Suppressor macrophage treated with lipopolysaccharide for 4 hours (primary cell): ENCODE measurements around the gene PNMA6A.
"Not testable (repeated sequence)": the region's sequence is repeated elsewhere in the genome, so short reads cannot be mapped to it uniquely, and the experiment has no call there.

Source experiments
- DNase-seq: peaks from one replicate; pipeline ENCODE4 v3.0.0-alpha.2; 2020

The PNMA6A gene

DNA sequence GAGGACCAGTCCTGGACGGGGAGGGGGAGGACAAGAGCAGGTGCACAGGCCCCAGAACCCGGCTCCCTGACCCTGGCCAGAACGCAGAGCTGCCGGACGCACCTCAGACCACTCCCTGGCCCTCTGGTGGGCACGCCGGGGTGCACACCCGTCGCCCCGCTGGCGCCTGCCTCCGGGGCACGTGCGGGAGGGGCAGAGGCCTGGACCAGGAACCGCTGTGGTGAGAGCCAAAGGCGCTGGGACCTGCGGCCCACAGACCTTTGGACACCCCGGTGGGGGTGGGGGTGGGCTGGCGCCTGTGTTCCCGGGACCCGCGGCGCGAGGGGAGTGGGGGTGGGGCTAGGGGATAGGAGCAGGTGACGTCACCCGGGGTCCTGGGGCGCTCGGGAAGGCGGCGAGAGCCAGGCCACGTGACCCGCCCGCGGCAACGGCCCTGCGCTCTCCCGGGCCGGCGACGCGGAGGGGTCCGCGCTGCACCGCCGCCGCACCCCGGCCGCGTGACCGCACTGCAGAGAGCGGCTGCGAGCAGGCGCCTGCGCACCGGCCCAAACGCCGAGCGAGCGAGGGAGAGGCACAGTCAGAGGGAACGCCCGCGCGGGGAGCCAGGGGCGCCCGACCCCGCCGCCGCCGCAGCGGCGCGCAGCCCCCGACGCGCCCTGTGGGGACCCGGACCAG is at the start of gene PNMA6A:
TSS of gene PNMA6A (plus strand) at position 546 of the 675 bp plus-strand sequence. CDS start 609 bp downstream, outside the sequence.
- not testable (repeated sequence) for DNase-seq

DNA sequence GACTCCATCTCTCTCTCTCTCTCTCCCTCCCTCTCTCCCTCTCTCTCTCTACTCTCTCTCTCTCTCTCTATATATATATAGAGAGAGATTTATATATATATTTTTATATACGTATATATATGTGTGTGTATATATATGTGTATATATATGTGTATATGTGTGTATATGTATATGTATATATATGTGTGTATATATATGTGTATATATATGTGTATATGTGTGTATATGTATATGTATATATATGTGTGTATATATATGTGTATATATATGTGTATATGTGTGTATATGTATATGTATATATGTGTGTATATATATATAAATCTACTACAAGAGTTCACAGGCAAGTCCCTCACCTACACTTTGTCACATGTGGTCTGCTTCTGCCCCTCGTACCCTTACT is 45.8 kb upstream of the PNMA6A start:
- not testable (repeated sequence) for DNase-seq

DNA sequence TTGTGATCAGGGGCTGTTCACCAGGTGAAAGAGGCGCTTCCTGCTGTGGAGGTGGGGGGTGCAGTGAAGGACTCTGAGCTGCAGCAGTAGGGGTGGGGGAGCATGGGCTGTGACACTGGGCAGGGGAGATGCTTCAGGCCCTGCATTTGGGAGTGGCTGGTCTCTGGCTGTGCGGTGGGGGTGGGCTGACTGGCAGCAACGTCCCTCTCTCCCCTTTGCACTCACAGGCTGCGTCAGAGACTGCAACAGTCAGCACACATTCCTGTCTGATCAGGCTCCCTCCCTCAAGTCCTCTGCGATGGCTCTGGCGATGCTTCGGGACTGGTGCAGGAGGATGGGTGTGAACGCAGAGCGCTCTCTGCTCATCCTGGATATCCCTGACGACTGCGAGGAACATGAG is 43.8 kb upstream of the PNMA6A start:
- not testable (repeated sequence) for DNase-seq

DNA sequence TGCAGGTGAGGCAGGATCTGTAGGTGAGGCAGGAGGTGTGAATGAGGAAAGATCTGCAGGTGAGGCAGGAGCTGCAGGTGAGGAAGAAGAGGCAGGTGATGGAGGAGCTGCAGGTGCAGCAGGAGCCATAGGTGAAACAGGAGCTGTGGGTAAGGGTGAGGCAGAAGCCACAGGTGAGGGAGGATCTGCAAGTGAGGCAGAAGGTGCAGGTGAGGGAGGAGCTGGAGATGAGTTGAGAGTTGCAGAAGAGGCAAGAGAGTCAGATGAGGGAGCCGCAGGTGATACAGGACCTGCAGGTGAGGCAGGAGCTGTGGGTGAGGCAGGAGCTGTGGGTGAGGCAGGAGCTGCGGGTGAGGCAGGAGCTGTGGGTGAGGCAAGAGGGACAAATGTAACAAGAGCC is 43.1 kb upstream of the PNMA6A start:
- DNase-seq, result no peak

DNA sequence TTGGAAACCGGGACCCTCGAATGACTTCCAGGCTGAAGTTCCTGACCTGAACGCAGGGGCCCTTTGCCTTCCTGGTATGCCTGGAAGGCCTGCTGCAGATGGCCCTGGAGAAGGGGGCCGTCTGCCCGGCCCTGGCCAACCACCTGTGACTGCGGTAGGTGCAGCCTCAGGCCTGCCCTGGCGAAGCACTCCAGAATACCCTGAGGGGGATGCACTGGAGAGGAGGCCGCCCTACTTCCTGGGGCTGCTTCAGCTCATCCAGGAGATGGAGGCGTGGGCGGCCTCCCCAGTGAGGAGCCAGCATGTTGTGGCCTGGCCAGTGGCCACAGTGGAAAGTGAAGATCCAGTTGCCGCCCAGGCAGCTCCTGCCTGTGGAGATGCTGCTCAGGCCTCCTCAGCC is 42.4 kb upstream of the PNMA6A start:
- no peak for DNase-seq

DNA sequence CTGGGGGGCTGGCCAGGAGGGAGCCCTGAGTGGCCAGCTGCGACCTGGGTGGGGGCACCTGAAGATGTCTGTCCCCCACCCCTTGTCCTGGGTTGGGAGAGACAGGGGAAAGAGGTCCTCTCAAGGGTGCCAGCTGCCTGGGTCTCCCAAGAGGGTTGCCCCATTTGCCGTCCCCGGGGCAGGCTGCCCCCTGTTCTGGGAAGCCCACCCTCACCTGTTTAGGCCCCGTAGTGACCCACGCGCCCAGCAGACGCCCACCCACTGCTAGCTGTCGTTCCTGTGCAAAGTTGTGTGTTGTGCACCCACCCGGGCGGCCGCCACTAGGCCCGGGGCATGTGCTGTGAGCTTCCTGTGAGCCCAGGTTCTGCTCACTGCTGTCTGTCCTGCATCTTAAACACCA is 41.5 kb upstream of the PNMA6A start:
- DNase-seq, result no peak

DNA sequence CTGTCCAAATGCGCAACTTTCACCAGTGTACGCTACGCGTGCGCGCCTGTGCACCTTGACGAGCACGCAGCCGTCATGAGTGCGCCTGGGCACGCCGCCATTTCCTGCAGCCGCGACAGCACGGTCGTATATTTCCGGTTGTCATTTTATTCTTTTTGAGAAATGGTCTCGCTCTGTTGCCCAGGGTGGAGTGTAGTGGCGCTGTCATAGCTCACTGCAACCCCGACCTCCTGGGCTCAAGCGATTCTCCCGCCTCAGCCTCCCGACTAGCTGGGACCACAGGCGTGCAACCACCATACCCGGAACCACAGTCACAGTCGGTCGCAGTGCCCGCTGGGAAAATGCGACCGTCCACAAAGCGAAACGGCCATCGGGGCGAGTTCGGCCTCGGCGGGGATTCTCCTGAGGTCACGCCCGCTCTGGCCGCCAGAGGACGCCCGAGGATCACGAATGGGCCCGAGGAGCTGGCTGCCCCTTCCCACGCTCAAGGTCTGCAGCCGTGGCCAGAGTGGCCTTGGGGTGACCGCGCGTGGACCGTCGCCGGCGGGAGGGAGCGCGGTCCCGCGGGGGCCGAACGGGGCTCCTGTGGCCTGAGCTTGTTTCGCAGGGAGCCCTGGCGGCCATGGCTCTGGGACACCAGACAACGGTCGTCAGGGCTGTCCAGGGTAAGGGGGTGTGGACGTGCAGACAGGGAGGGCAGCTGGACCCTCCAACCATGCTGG is 39.7 kb upstream of the PNMA6A start:
- DNase-seq, result peak; percentile 80

DNA sequence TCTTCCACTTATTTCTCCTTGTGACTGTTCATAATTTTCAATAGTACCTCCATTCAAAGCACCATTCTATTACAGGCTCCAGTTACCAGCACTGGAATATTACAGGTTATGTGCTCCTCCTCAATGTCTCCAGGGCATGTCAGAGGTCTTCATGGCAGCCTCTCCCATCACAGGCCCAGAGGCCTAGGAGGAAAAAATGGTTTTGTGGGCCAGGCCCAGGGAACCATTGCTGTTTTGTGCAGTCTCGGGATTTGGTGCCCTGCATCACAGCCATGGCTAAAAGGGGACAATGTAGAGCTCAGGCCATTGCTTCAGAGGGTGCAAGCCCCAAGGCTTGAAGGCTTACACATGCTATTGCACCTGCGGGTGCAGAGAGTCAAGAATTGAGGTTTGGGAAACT is 23.2 kb upstream of the PNMA6A start:
- no peak for DNase-seq

DNA sequence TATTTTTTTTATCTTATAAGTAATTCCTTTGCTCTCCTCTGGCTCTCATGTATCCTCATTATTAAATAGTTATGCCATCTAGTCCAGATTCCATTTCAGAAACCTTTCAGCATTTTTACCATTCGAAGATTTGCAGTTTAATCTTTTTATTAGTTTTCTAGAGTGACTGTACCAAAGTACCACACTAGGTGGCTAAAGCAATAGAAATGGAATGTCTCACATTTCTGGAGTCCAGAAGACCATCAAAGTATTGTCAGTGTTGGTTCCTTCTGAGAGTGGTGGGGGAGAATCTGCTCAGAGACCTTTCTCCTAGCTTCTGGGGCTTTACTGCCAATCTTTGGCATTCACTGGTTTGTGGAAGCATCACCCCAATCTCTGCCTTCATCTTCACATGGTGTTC is 19.7 kb upstream of the PNMA6A start:
- DNase-seq, result no peak

DNA sequence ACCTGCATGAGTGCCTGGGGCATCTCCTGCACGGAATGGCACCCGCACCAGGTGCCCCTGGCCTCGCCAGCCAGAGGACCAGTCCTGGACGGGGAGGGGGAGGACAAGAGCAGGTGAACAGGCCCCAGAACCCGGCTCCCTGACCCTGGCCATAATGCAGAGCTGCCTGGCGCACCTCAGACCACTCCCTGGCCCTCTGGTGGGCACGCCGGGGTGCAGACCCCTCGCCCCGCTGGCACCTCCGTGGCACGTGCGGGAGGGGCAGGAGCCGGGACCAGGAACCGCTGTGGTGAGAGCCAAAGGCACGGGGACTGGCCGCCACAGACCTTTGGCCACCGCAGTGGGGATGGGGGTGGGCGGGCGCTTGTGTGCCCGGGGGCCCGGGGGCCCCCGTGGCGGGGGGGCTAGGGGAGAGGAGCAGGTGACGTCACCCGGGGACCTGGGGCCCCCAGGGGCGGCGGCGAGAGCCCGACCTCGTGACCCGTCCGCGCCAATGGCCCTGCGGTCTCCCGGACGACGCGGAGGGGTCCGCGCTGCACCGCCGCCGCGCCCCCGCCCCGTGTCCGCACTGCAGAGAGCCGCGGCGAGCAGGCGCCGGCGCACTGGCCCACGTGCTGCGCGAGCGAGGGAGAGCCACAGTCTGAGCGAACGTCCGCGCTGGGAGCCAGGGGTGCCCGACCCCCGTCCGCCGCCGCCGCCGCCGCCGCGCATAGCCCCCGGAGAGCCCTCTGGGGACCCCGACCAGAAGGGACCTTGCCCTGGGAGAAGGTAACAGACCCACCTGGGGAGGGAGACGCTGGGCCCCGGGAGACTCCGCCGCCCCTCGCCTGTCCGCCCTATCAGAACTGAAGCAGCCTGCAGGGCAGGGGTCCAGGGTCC is 16.1 kb upstream of the PNMA6A start, which contains the start of gene PNMA3:
TSS of gene PNMA3 (plus strand) at position 600 of the 879 bp plus-strand sequence. CDS start 586 bp downstream, outside the sequence.
- no peak for DNase-seq

DNA sequence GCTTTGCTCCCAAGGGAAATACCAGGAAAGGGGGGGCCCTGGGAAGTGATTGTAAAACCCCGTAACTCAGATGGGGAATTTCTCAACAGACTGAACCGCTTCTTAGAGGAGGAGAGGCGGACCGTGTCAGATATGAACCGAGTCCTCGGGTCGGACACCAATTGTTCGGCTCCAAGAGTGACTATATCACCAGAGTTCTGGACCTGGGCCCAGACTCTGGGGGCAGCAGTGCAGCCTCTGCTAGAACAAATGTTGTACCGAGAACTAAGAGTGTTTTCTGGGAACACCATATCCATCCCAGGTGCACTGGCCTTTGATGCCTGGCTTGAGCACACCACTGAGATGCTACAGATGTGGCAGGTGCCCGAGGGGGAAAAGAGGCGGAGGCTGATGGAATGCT is 15.0 kb upstream of the PNMA6A start:
- DNase-seq, result no peak

DNA sequence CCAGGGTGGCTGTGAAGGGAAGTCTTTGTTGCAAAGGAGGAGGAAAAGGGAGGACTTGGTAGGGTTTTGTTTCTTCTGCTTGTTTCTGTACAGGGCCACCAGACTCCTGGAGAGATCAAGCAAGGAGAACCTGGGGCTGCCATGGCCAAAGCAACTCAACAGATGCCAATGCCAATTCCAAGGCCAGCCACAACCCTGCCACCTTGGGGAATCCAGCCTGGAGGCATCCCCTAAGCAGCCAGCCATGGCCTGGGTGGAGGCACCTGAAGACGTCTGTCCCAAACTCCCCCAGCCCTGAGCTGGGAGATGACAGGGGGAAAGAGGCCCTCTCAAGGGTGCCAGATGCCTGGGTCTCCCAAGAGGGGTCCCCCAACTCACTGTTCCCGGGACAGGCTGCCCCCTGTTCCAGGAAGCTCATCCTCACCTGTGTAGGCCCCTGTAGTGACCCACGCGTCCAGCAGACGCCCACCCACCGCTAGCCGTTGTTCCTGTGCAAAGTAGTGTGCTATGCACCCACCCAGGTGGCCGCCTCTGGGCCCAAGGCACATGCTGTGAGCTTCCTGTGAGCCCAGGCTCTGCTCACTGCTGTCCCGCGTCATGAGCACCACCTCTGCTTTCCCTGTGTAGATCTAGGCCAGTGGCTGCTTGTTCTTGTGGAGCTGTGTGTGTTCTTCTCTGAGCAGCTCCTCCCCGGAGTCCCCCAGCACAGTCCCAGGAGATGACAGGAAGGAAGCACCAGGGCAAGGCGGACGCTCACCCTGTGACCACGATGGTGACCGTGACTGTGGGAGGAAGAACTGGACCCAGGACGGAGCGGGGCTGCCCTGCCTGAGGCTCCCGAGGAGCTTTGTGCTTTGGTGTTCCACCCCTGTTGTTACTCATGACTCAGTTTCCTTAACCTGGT is 12.8 kb upstream of the PNMA6A start:
- no peak for DNase-seq

DNA sequence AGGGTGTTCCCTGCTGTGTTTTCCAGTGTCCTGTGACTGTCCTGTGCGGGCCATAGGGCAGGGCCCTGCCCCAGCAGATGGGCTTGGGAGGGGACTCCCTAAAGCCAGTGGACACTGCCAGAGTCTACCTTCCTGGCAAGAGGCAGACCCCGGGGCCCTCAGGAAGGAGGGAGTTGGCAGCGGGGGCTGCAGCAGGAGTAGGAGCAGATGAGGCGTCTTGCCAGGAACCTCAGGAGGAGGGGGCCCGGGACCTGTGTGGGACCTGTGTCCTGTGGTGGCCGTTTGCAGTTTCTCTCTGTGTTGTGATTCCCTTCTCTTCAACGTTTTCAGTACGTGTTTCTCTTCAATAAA is 12.2 kb upstream of the PNMA6A start:
- DNase-seq, result no peak

DNA sequence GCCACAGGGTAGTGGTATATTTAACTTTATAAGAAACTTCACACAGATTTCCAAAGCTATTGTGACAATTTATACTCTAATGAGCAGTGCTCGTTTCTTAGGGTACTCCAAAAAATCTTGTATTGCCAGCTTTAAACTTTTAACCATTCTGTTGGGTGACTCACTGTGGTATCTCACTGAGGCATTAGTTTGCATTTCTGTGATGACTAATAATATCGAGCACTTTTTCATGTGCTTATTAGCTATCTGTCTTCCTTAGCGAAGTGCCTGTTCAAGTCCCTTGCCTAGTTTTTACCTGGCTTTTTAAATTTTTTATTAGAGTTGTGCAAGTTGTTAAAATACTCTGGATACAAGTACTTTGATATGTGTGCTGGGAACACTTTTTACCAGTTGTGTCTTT is 10.5 kb upstream of the PNMA6A start:
- peak; percentile 12 for DNase-seq

DNA sequence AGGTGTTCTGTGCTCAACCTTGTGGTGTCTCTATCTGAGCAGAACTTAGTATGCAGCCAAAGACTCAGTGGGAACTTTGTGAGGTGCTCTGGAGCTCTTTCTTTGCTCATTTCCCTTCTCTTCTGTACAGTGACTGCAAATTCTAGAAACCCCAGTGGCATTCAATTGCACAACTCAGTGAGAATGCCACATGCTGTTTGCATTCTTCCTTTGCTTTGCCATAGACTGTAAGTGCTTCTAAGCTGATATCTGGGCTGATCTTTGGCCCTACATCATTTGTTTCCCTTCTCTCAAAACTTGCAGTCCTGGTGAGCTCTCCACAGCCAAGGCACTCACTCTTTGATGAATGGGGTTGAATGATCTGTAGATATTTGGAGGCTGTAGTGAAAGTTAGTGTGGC is 8.9 kb upstream of the PNMA6A start:
- no peak for DNase-seq

DNA sequence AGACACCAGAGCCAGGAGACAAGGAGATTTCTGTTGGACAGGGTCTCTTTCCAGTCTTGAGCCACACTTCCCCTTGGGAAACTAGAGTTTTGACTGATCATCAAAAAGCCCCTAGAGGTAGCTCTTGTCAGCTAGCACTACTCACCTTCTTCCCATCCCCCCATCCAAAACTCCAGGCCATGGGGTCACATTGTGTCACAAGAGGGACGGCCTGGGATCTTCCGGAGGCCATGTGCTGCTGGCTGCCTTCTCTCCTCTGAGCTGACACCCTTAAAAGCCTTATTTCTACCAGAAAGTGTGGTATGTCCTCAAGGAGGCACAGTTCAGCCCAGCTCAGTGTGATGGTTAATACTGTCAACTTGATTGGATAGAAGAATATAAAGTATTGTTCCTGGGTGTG is 8.2 kb upstream of the PNMA6A start:
- DNase-seq, result no peak

DNA sequence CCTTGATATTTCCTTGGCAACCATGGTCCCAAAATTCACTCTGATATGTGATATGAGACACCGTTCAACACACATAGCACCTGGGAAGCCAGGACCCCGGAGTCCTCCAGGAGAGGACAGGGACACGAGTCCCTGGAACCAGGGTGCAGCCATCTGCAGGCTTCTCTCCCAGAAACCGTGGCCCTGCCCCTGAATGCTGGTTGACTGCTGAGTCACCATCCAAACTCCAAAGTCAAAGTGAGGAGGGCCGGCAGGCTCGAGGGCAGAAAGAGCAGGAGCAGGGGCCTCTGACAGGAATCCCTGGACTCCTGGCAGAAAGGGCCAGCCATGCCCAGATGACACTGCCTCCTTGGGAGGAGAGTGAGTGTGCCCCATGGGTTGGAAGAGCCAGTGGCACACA is 6.9 kb upstream of the PNMA6A start:
- no peak for DNase-seq

DNA sequence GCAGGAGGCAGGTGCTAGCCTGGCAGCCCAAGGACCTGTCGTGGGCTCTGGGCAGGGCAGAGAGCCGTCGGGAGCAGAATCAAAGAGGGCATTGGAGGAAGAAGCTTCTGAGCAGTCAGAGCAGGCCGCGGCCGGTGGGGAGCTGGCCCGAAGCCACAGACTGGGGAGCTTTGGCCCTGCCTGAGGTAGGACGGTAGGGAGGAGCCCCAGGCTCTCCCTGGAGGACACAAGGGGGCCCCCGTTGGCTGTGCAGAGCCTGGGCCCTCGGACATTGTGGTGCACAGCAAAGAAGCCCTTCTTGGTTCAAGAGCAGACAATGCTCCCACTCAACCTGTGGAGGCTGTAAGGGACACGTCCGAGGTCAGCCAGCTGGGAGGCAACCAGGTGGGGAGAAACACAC is 5.9 kb upstream of the PNMA6A start:
- not testable (repeated sequence) for DNase-seq

DNA sequence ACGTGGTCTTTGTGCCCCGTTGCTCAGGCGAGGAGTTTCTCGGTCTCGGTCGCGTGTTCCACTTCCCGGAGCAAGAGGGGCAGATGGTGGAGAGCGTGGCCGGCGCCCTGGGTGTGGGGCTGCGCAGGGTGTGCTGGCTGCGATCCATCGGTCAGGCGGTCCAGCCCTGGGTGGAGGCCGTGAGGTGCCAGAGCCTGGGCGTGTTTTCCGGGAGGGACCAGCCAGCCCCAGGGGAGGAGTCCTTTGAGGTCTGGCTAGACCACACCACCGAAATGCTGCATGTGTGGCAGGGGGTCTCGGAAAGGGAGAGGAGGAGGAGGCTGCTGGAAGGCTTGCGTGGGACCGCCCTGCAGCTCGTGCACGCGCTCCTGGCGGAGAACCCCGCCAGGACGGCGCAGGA is 1.1 kb downstream of the PNMA6A start:
- not testable (repeated sequence) for DNase-seq

DNA sequence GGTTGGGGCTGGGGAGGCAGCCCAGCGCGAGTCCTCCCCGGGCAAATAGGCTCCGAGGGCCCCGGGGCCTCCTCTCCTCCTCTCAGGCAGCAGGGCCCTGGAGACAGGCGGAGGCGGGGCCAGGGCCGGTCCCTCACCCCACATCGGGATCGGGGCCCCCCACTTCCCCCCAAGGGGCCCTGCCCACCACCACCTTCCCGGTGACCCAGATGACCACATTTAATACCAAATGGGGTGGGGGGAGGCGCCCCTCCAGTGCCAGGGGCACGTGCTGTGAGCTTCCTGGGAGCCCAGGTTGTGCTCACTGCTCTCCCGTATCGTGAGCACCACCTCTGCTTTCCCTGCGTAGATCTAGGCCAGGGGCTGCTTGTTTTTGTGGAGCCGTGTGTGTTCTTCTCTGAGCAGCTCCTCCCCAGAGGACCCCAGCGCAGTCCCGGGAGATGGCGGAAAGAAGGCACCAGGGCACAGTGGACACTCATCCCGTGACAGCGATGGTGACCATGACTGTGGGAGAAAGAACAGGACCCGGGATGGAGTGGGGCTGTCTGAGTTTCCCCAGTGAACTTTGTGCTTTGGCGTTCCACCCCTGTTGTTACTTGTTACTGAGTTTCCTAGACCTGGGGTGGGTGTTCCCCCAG is 2.1 kb downstream of the PNMA6A start:
- no peak for DNase-seq

DNA sequence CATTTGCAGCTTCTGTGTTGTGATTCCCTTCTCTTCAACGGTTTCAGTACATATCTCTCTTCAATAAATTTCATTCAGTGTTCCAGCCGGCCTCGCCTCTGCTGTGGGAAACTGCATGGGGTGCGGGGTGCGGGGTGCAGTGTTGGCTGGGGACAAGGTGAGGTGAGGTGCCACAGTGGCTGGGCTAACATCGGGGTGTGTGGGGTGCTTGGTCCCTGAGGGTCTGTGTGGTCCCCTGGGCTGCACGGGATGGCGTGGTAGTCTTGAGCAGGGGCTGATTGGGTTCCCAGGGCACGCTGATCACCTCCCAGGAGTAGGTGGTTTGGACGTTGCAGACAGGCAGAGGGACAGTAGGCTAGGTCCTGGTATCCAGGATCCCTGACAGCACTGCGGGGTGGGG is 2.7 kb downstream of the PNMA6A start:
- DNase-seq, result no peak

DNA sequence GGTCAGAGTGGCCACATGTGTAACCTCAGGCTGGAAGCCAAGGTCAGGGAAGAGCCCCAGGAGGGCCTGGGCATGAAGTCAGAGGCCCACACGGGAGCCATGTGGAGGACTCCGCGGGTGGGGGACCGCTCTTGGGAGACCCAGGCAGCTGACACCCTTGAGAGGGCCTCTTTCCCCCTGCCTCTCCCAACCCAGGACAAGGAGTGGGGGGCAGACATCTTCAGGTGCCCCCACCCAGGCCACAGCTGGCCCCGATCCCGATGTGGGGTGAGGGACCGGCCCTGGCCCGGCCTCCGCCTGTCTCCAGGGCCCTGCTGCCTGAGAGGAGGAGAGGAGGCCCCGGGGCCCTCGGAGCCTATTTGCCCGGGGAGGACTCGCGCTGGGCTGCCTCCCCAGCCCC is 3.1 kb downstream of the PNMA6A start:
- DNase-seq, result no peak
